Naive thymus-derived CD4-positive, alpha-beta T cell (primary cell): ENCODE measurements around the gene PSG3. TPM values are rescaled to one million over a fixed set of nuclear protein-coding genes. Genes with fewer than 3 reads are reported as not detected.

Experiments
- polyA plus RNA-seq, 2 donors: library from polyadenylated mRNA; unstranded; fragments of 300-500 nt; fragmentation: Illumina TruSeq; gene quantifications; one replicate each; pipeline ENCODE4 v1.2.3, GENCODE V29; 2021
- total RNA-seq, 6 experiments: library from RNA in 5 of 6; stranded (reverse) in 5 of 6; gene quantifications; 1 replicate in 5 of 6; 2 replicates in 1 of 6; pipeline ENCODE4 v1.2.3 and lab custom pipeline; 2021 to 2026

PSG3 gene
- total and polyA plus RNA-seq, 7 experiments from 2014 or later, result 0.16 to 0.69 TPM; not detected in 5

Other genes with a start within 250 kb of the PSG3 start
- gene CEACAM1, start 212.0 kb downstream of the PSG3 start, total RNA-seq, result 10 to 100 TPM in 1 of 5 experiments, 1 to 10 TPM in 4; 2.5 to 46.6 (median 7.6) TPM
- 1 to 10 TPM; 2.3 to 4.3 TPM for gene CEACAM1, start 212.0 kb downstream of the PSG3 start, polyA plus RNA-seq
- under 1 TPM in 1 of 5 experiments, not detected in 4; 0.59 TPM for gene CEACAM8, start 145.6 kb downstream of the PSG3 start, total RNA-seq
- not detected for gene CEACAM8, start 145.6 kb downstream of the PSG3 start, polyA plus RNA-seq
- not detected for gene PSG8, start 25.2 kb upstream of the PSG3 start, total RNA-seq
- gene PSG8, start 25.2 kb upstream of the PSG3 start, polyA plus RNA-seq, result not detected
- gene PSG1, start 139.2 kb upstream of the PSG3 start, total RNA-seq, result under 1 TPM in 2 of 5 experiments, not detected in 3; 0.37 to 0.64 TPM
- not detected for gene PSG1, start 139.2 kb upstream of the PSG3 start, polyA plus RNA-seq
- not detected for gene PSG6, start 177.4 kb upstream of the PSG3 start, total RNA-seq
- not detected for gene PSG6, start 177.4 kb upstream of the PSG3 start, polyA plus RNA-seq
- not detected for gene PSG7, start 196.7 kb upstream of the PSG3 start, total RNA-seq
- gene PSG7, start 196.7 kb upstream of the PSG3 start, polyA plus RNA-seq, result not detected